ENCODE measurements around the gene TRIM2. TPM values are rescaled to one million over a fixed set of nuclear protein-coding genes. Genes with fewer than 3 reads are reported as not detected.

The TRIM2 gene
- total RNA-seq, 1 experiment from 2014 or later, result 93.2 TPM

GRCh38 chr4:153261914-153262313 is 57.7 kb downstream of the TRIM2 start:
- Histone ChIP-seq H3K27me3 (replicated peaks; ENCODE audit: insufficient read depth, low read depth, low read length, poor library complexity) (no peaks in the 10 kb centered on the region), H3K27ac (ENCODE audit: low read depth, low read length, poor library complexity, severe bottlenecking) (peak overlapping the region; percentile 66), H3K4me1 (ENCODE audit: insufficient read depth, low read length, poor library complexity, severe bottlenecking) (peaks cover 39% of the 10 kb centered on the region), H3K9me3 (ENCODE audit: low read depth, low read length, poor library complexity, severe bottlenecking) (peaks cover 17% of the 10 kb centered on the region), H3K36me3 (ENCODE audit: insufficient read depth, low read length, poor library complexity, severe bottlenecking) (peaks cover 6% of the 10 kb centered on the region), H3K4me3 (ENCODE audit: low read depth, low read length, poor library complexity, severe bottlenecking) (no peak overlapping the region)
- ChIA-PET CTCF (no interaction called here), POLR2A (ENCODE audit: low non-redundant PET) (no interaction called here)
- TF ChIP-seq EZH2 (IDR thresholded peaks at IDR 0.05; ENCODE audit: borderline replicate concordance, low read depth, low read length, poor library complexity, severe bottlenecking), result no peak
- no peak for TF ChIP-seq CTCF (conservative IDR thresholded peaks at IDR 0.05; ENCODE audit: low read depth, low read length)
- intact Hi-C loops (cut with micrococcal nuclease; ENCODE audit: unreplicated experiment), result no loop called here
- no TSS peak for BruUV-seq (replicated peaks)
- no peak for DNase-seq (ENCODE audit: low spot score)

- intact Hi-C loops (cut with micrococcal nuclease; ENCODE audit: unreplicated experiment), result no loop called here
- CTCF ChIA-PET, result interaction anchor here (0.6 kb wide), 1 partner anchor 64 kb away, joined by 3 read pairs; no protein-coding TSS in a partner anchor
These were observed 61.2 kb downstream of the TRIM2 start for GRCh38 chr4:153265306-153266047.

GRCh38 chr4:153266988-153267387 is 62.7 kb downstream of the TRIM2 start:
- no peak for TF ChIP-seq CTCF (conservative IDR thresholded peaks at IDR 0.05; ENCODE audit: low read depth, low read length)
- TF ChIP-seq EZH2 (IDR thresholded peaks at IDR 0.05; ENCODE audit: borderline replicate concordance, low read depth, low read length, poor library complexity, severe bottlenecking), result no peak
- no peak overlapping the region for H3K4me3 ChIP-seq (ENCODE audit: low read depth, low read length, poor library complexity, severe bottlenecking)
- DNase-seq (ENCODE audit: low spot score), result no peak
- intact Hi-C loops (cut with micrococcal nuclease; ENCODE audit: unreplicated experiment), result no loop called here
- H3K27ac ChIP-seq (ENCODE audit: low read depth, low read length, poor library complexity, severe bottlenecking), result no peak overlapping the region
- no peaks in the 10 kb centered on the region for H3K27me3 ChIP-seq (replicated peaks; ENCODE audit: insufficient read depth, low read depth, low read length, poor library complexity)
- BruUV-seq (replicated peaks), result no TSS peak
- ChIA-PET CTCF (no interaction called here), POLR2A (ENCODE audit: low non-redundant PET) (no interaction called here)
- peaks cover 12% of the 10 kb centered on the region for H3K36me3 ChIP-seq (ENCODE audit: insufficient read depth, low read length, poor library complexity, severe bottlenecking)
- peaks cover 16% of the 10 kb centered on the region for H3K4me1 ChIP-seq (ENCODE audit: insufficient read depth, low read length, poor library complexity, severe bottlenecking)
- H3K9me3 ChIP-seq (ENCODE audit: low read depth, low read length, poor library complexity, severe bottlenecking), result peaks cover 10% of the 10 kb centered on the region

More at GRCh38 chr4:153265306-153266047, 61.2 kb downstream of the TRIM2 start:
- BruUV-seq (replicated peaks), result no TSS peak
- Histone ChIP-seq H3K9me3 (ENCODE audit: low read depth, low read length, poor library complexity, severe bottlenecking) (peaks cover 17% of the 10 kb centered on the region), H3K27me3 (replicated peaks; ENCODE audit: insufficient read depth, low read depth, low read length, poor library complexity) (no peaks in the 10 kb centered on the region), H3K36me3 (ENCODE audit: insufficient read depth, low read length, poor library complexity, severe bottlenecking) (peaks cover 10% of the 10 kb centered on the region), H3K4me1 (ENCODE audit: insufficient read depth, low read length, poor library complexity, severe bottlenecking) (peaks cover 24% of the 10 kb centered on the region), H3K27ac (ENCODE audit: low read depth, low read length, poor library complexity, severe bottlenecking) (no peak overlapping the region), H3K4me3 (ENCODE audit: low read depth, low read length, poor library complexity, severe bottlenecking) (no peak overlapping the region)
- TF ChIP-seq CTCF (conservative IDR thresholded peaks at IDR 0.05; ENCODE audit: low read depth, low read length) (no peak), EZH2 (IDR thresholded peaks at IDR 0.05; ENCODE audit: borderline replicate concordance, low read depth, low read length, poor library complexity, severe bottlenecking) (no peak)
- POLR2A ChIA-PET (ENCODE audit: low non-redundant PET), result no interaction called here
- DNase-seq (ENCODE audit: low spot score), result no peak

All from A673 (cell line).